H1 (cell line): Measurements from ENCODE around the gene ATG7. TPM values are rescaled to one million over a fixed set of nuclear protein-coding genes. Genes with fewer than 3 reads are reported as not detected.

Experiments
- CTCF ChIA-PET: fragments of 300-600 bp; sonication (Branson Sonifier 250); formaldehyde crosslinking; loops from one replicate; lab custom pipeline; 2021; ENCODE audit not compliant: partially characterized antibody; lab: Charles Lee
- POLR2A ChIA-PET: fragments of 300-600 bp; sonication (Branson Sonifier 250); formaldehyde crosslinking; loops from one replicate; lab custom pipeline; 2021; ENCODE audit warnings: inconsistent platforms; ENCODE audit not compliant: partially characterized antibody; lab: Charles Lee
- DNase-seq, 2 experiments: peaks; one replicate each; pipeline versions ENCODE4 v3.0.0 to v3.0.0-alpha.2; 2010 to 2022; ENCODE audit warnings: low spot score in 2 of 2, low read depth in 1 of 2, mixed read lengths in 1 of 2
- FAIRE-seq: peaks from 2 replicates; lab custom pipeline; 2011; peaks lifted over from hg19 to GRCh38; lab: Jason Lieb, UNC
- H2AFZ ChIP-seq: 2 replicates; pipeline ENCODE4 v1.8.1; 2012; ENCODE audit warnings: low read length, inconsistent platforms
- H2AK5ac ChIP-seq: 2 replicates; pipeline ENCODE4 v1.6.1; 2013; ENCODE audit warnings: low read depth, low read length
- H2BK120ac ChIP-seq: replicated peaks from 2 replicates; pipeline ENCODE3; 2013; ENCODE audit warnings: low read depth, low read length, inconsistent platforms
- H2BK12ac ChIP-seq: 2 replicates; pipeline ENCODE4 v1.6.1; 2013; ENCODE audit warnings: low read depth, low read length
- H2BK15ac ChIP-seq: 2 replicates; pipeline ENCODE4 v1.6.1; 2013; ENCODE audit warnings: low read length
- H2BK20ac ChIP-seq: 2 replicates; pipeline ENCODE4 v1.6.1; 2013; ENCODE audit warnings: low read length
- H2BK5ac ChIP-seq: 2 replicates; pipeline ENCODE4 v1.6.1; 2013; ENCODE audit warnings: low read depth, low read length
- H3K14ac ChIP-seq: 2 replicates; pipeline ENCODE4 v1.6.1; 2013; ENCODE audit warnings: inconsistent platforms; ENCODE audit not compliant: insufficient read length
- H3K18ac ChIP-seq: 2 replicates; pipeline ENCODE4 v1.6.1; 2013; ENCODE audit warnings: low read length; ENCODE audit errors: extremely low read depth
- H3K23ac ChIP-seq: 2 replicates; pipeline ENCODE4 v1.6.1; 2013; ENCODE audit warnings: inconsistent platforms; ENCODE audit not compliant: insufficient read length
- H3K23me2 ChIP-seq: 2 replicates; pipeline ENCODE4 v1.6.1; 2013; ENCODE audit warnings: low read depth, low read length
- H3K27ac ChIP-seq: 2 replicates; pipeline ENCODE4 v1.6.1; 2011; ENCODE audit warnings: low read depth, low read length, inconsistent platforms
- H3K27me3 ChIP-seq, 4 experiments: replicated peaks in 1 of 4; 1 replicate in 1 of 4; 2 replicates in 3 of 4; pipeline versions ENCODE4 v1.6.1 to v1.8.1; 2011 to 2013; ENCODE audit warnings: low read length in 3 of 4, mild to moderate bottlenecking in 3 of 4, inconsistent platforms in 2 of 4, mixed read lengths in 2 of 4, moderate library complexity in 1 of 4; ENCODE audit not compliant: control insufficient read depth in 3 of 4, insufficient read depth in 3 of 4; ENCODE audit errors: extremely low read depth in 1 of 4
- H3K36me3 ChIP-seq, 4 experiments: 2 replicates each; pipeline versions ENCODE4 v1.6.1 to v1.8.1; 2011 to 2013; ENCODE audit warnings: mild to moderate bottlenecking in 4 of 4, low read length in 3 of 4, moderate library complexity in 2 of 4, control low read depth in 1 of 4, inconsistent platforms in 1 of 4; ENCODE audit not compliant: insufficient read depth in 4 of 4, control insufficient read depth in 2 of 4
- H3K4ac ChIP-seq: replicated peaks from 2 replicates; pipeline ENCODE3; 2013; ENCODE audit warnings: low read length, low read depth, mixed read lengths, inconsistent platforms; ENCODE audit not compliant: insufficient read length
- H3K4me1 ChIP-seq, 4 experiments: replicated peaks in 1 of 4; 1 replicate in 1 of 4; 2 replicates in 3 of 4; pipeline versions ENCODE4 v1.6.1 to v1.8.1; 2011 to 2013; ENCODE audit warnings: low read length in 3 of 4, inconsistent platforms in 2 of 4, mixed read lengths in 1 of 4; ENCODE audit not compliant: insufficient read depth in 4 of 4, control insufficient read depth in 3 of 4
- H3K4me2 ChIP-seq, 2 experiments: 2 replicates each; pipeline versions ENCODE4 v1.6.1 to v1.8.1; 2011 to 2013; ENCODE audit warnings: low read depth in 2 of 2, low read length in 2 of 2, control low read depth in 1 of 2, inconsistent platforms in 1 of 2, mild to moderate bottlenecking in 1 of 2; ENCODE audit not compliant: insufficient read depth in 1 of 2
- H3K4me3 ChIP-seq, 4 experiments: fragments of 200-600, 300-600 bp in 1 of 4; sonication (generic), shearing (Covaris generic), sonication (Bioruptor Twin) in 1 of 4; 2 replicates each; pipeline versions ENCODE4 v1.5.1 to v1.8.1; 2011 to 2016; ENCODE audit warnings: low read length in 4 of 4, low read depth in 3 of 4, control low read depth in 2 of 4, inconsistent platforms in 2 of 4, mild to moderate bottlenecking in 2 of 4, mixed read lengths in 1 of 4, moderate library complexity in 1 of 4; ENCODE audit not compliant: insufficient read depth in 2 of 4; ENCODE audit errors: extremely low read depth in 1 of 4
- H3K56ac ChIP-seq: replicated peaks from 2 replicates; pipeline ENCODE3; 2013; ENCODE audit warnings: low read depth, mild to moderate bottlenecking, mixed read lengths, low read length, inconsistent platforms; ENCODE audit not compliant: insufficient read length
- H3K79me1 ChIP-seq: 2 replicates; pipeline ENCODE4 v1.6.1; 2013; ENCODE audit warnings: low read depth, low read length, control low read depth
- H3K79me2 ChIP-seq, 2 experiments: 2 replicates each; pipeline versions ENCODE4 v1.6.1 to v1.8.1; 2012 to 2013; ENCODE audit warnings: low read length in 2 of 2, mild to moderate bottlenecking in 2 of 2, inconsistent platforms in 1 of 2; ENCODE audit not compliant: insufficient read depth in 2 of 2, control insufficient read depth in 1 of 2
- H3K9ac ChIP-seq, 4 experiments: replicated peaks in 1 of 4; 1 replicate in 1 of 4; 2 replicates in 3 of 4; pipeline versions ENCODE4 v1.6.1 to v1.8.1; 2011 to 2013; ENCODE audit warnings: low read depth in 3 of 4, low read length in 3 of 4, control low read depth in 2 of 4, mild to moderate bottlenecking in 2 of 4, moderate library complexity in 2 of 4, inconsistent platforms in 1 of 4; ENCODE audit errors: extremely low read depth in 1 of 4
- H3K9me3 ChIP-seq, 2 experiments: 2 replicates each; pipeline versions ENCODE4 v1.6.1 to v1.8.1; 2012 to 2013; ENCODE audit warnings: mild to moderate bottlenecking in 2 of 2, moderate library complexity in 2 of 2, control low read depth in 1 of 2, inconsistent platforms in 1 of 2, low read depth in 1 of 2, low read length in 1 of 2, mixed read lengths in 1 of 2; ENCODE audit not compliant: insufficient read depth in 2 of 2
- H4K20me1 ChIP-seq, 2 experiments: replicated peaks in 1 of 2; 2 replicates each; pipeline versions ENCODE3 to v1.8.1; 2011 to 2013; ENCODE audit warnings: inconsistent platforms in 2 of 2, low read length in 2 of 2, mild to moderate bottlenecking in 1 of 2; ENCODE audit not compliant: insufficient read depth in 2 of 2, control insufficient read depth in 1 of 2
- H4K5ac ChIP-seq: 2 replicates; pipeline ENCODE4 v1.6.1; 2013; ENCODE audit warnings: low read length, low read depth, mixed read lengths, inconsistent platforms; ENCODE audit not compliant: insufficient read length
- H4K8ac ChIP-seq: 2 replicates; pipeline ENCODE4 v1.8.0; 2013; ENCODE audit warnings: mild to moderate bottlenecking, moderate library complexity, low read length, inconsistent platforms; ENCODE audit not compliant: insufficient read depth; ENCODE audit errors: extremely low read depth
- H4K91ac ChIP-seq: replicated peaks from 2 replicates; pipeline ENCODE3; 2013; ENCODE audit warnings: low read length, mixed read lengths, inconsistent platforms; ENCODE audit not compliant: insufficient read length
- BACH1 ChIP-seq: IDR thresholded peaks from 2 replicates; pipeline ENCODE4 v1.6.1; 2012; ENCODE audit warnings: low read length, improper control_type of control experiment
- BCL11A ChIP-seq, 2 experiments: IDR thresholded peaks; one replicate each; pipeline ENCODE4 v1.6.1; 2011; ENCODE audit warnings: low read depth in 2 of 2, low read length in 2 of 2, mild to moderate bottlenecking in 2 of 2
- CBX8 ChIP-seq: fragments of 300-800, 300-1000 bp; sonication (generic); IDR thresholded peaks from 2 replicates; pipeline ENCODE4 v1.7.1; 2016; ENCODE audit warnings: low read depth, low read length, borderline replicate concordance
- KDM5A ChIP-seq: fragments of 200-600 bp; IDR thresholded peaks from 2 replicates; pipeline ENCODE4 v1.7.1; 2012; ENCODE audit warnings: mild to moderate bottlenecking, low read length, inconsistent platforms, mixed read lengths
- RXRA ChIP-seq: IDR thresholded peaks from 2 replicates; pipeline ENCODE4 v1.6.1; 2011; ENCODE audit warnings: low read depth, mild to moderate bottlenecking, low read length, moderate library complexity; ENCODE audit not compliant: insufficient read depth
- SP1 ChIP-seq: IDR thresholded peaks from 2 replicates; pipeline ENCODE4 v1.6.1; 2011; ENCODE audit warnings: low read depth, low read length
- SP4 ChIP-seq: IDR thresholded peaks from 2 replicates; pipeline ENCODE4 v1.6.1; 2012; ENCODE audit warnings: low read length, inconsistent platforms
- SUZ12 ChIP-seq: fragments of 200-600 bp; sonication (generic); IDR thresholded peaks from 2 replicates; pipeline ENCODE4 v1.6.1; 2012; ENCODE audit warnings: mild to moderate bottlenecking, inconsistent platforms, low read length, moderate library complexity, mixed read lengths
- YY1 ChIP-seq: IDR thresholded peaks from 2 replicates; pipeline ENCODE4 v1.6.1; 2011; ENCODE audit warnings: low read depth, mild to moderate bottlenecking, low read length
- WGBS, 2 experiments: shearing (Covaris generic) in 1 of 2; methylation state at CpG; one replicate each; pipeline versions ENCODE4 v1.1.6 to v1.1.7; 2013 to 2015; ENCODE audit warnings: low lambda C conversion rate in 2 of 2, mixed read lengths in 2 of 2, inconsistent platforms in 1 of 2, low coverage in 1 of 2, missing lambda C conversion rate in 1 of 2; ENCODE audit not compliant: insufficient replicate concordance in 2 of 2, insufficient coverage in 1 of 2, insufficient read length in 1 of 2; ENCODE audit errors: extremely low coverage in 1 of 2, missing lambda C conversion rate in 1 of 2; 5-methylcytosine and 5-hydroxymethylcytosine counted together
- polyA plus RNA-seq, 7 experiments: library from polyadenylated mRNA; depleted of rRNA in 3 of 7; stranded (reverse) in 5 of 7; unstranded in 2 of 7; fragments of >200 nt in 5 of 7; fragments of 200-250 nt in 2 of 7; gene quantifications; 1 replicate in 5 of 7; 2 replicates in 1 of 7; 4 replicates in 1 of 7; pipeline versions ENCODE4 v1.2.1 to v1.2.3, GENCODE V29; 2011 to 2013; ENCODE audit warnings: missing spikeins in 2 of 7, mixed read lengths in 2 of 7
- total RNA-seq: library from RNA; stranded (reverse); fragmentation: NEBNext Ultra II Directional; extraction: Animal tissue kit (Norgen Biotek cat#: 25700); gene quantifications from 2 replicates; pipeline ENCODE4 v1.2.1, GENCODE V29; 2021

Gene ATG7
- total and polyA plus RNA-seq, 2 of the 8 experiments (the other 6 are each of a cell fraction or from before 2014, with no cell fraction given): 15.0 to 19.1 TPM

DNA sequence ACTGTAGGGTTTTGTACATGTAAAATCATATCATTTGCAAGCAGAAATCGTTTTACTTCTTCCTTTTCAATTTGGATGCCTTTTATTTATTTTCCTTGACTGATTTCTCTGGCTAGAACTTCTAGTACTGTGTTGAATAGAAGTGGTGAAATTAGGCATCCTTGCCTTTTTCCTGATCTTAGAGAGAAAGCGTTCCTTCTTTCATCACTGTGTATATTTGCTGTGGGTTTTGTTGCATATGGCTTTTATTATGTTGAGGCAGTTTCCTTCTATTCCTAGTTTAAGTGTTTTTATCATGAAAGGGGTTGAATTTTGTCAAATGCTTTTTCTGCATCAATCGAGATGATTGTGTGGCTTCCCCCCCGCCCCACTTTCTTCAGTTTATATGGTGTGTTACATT lies 140.9 kb downstream of the ATG7 start:
- Histone ChIP-seq H4K91ac (no peak overlapping the region), H3K27me3 (no peaks in the 10 kb centered on the region), H2BK5ac (no peak overlapping the region), H3K79me1 (no peaks in the 10 kb centered on the region), H3K4me3 (no peak overlapping the region), H3K36me3 (no peaks in the 10 kb centered on the region), H3K14ac (no peak overlapping the region), H3K4me2 (no peak overlapping the region), H3K9me3 (peaks cover 5 to 11% of the 10 kb centered on the region in 2 experiments), H3K79me2 (no peaks in the 10 kb centered on the region), H3K4ac (no peak overlapping the region), H4K20me1 (no peaks in the 10 kb centered on the region), H2BK12ac (no peak overlapping the region), H3K23me2 (no peaks in the 10 kb centered on the region), H2BK120ac (no peak overlapping the region), H3K23ac (no peak overlapping the region), H2AFZ (no peak overlapping the region), H4K8ac (no peak overlapping the region), H3K9ac (no peak overlapping the region), H3K4me1 (no peaks in the 10 kb centered on the region), H3K27ac (no peak overlapping the region), H3K56ac (no peak overlapping the region), H2AK5ac (no peak overlapping the region), H2BK20ac (no peak overlapping the region), H2BK15ac (no peak overlapping the region), H4K5ac (no peak overlapping the region), H3K18ac (no peak overlapping the region)
- DNase-seq: no peak
- POLR2A ChIA-PET: no interaction called here
- no peak for FAIRE-seq
- WGBS, 2 experiments: 85% methylated on average over 4 of the region's 4 CpGs; no CpG with 5 or more reads in 1 of the 2 experiments
- CTCF ChIA-PET: no interaction called here
- TF ChIP-seq SP1 (no peak), SP4 (no peak), SUZ12 (no peak), RXRA (no peak), CBX8 (no peak), BCL11A (IDR thresholded peaks at IDR 0.05; ENCODE audit: low read depth in 2 of 2, low read length in 2 of 2) (no peak), YY1 (no peak), KDM5A (no peak), BACH1 (no peak)
